IMR-90 (cell line): ENCODE results near the gene DPP8.

Experiments
- FOS ChIP-seq: fragments of 150-350 bp; IDR thresholded peaks from 2 replicates; pipeline ENCODE4 v1.6.1; 2016; ENCODE audit warnings: low read depth, low read length
- MAFK ChIP-seq: IDR thresholded peaks from 2 replicates; pipeline ENCODE4 v1.6.1; 2012; ENCODE audit warnings: low read depth, low read length, improper control_type of control experiment
- MXI1 ChIP-seq: IDR thresholded peaks from 2 replicates; pipeline ENCODE4 v1.6.1; 2012; ENCODE audit warnings: low read depth, mild to moderate bottlenecking, low read length, moderate library complexity, borderline replicate concordance
- POLR2A ChIP-seq: IDR thresholded peaks from 2 replicates; pipeline ENCODE4 v1.6.1; 2012; ENCODE audit warnings: mild to moderate bottlenecking, low read depth, low read length
- RAD21 ChIP-seq: IDR thresholded peaks from 2 replicates; pipeline ENCODE4 v1.6.1; 2012; ENCODE audit warnings: low read length, improper control_type of control experiment
- RCOR1 ChIP-seq: IDR thresholded peaks from 2 replicates; pipeline ENCODE4 v1.6.1; 2012; ENCODE audit warnings: mild to moderate bottlenecking, low read length, improper control_type of control experiment; ENCODE audit not compliant: insufficient replicate concordance
- RFX5 ChIP-seq: IDR thresholded peaks from 2 replicates; pipeline ENCODE4 v1.8.0; 2012; ENCODE audit warnings: low read depth, mild to moderate bottlenecking, low read length, moderate library complexity
- SMC3 ChIP-seq: fragments of 150-350 bp; IDR thresholded peaks from 2 replicates; pipeline ENCODE4 v1.6.1; 2016; ENCODE audit warnings: low read depth, mild to moderate bottlenecking, antibody characterized with exemption, low read length, moderate library complexity
- TF ChIP-seq, protein P1 (sequence below): conservative IDR thresholded peaks from 2 replicates; pipeline ENCODE4 v1.5.1; 2012; ENCODE audit warnings: mild to moderate bottlenecking, low read depth, low read length, improper control_type of control experiment
- TF ChIP-seq, protein P2 (sequence below): fragments of 150-350 bp; IDR thresholded peaks from 2 replicates; pipeline ENCODE4 v1.6.1; 2017; ENCODE audit warnings: mild to moderate bottlenecking, antibody characterized with exemption, low read length, low read depth
- TF ChIP-seq, protein P3 (sequence below): fragments of 150-350 bp; IDR thresholded peaks from 2 replicates; pipeline ENCODE4 v1.6.1; 2016; ENCODE audit warnings: low read depth, mild to moderate bottlenecking, low read length, moderate library complexity, borderline replicate concordance

DNA sequence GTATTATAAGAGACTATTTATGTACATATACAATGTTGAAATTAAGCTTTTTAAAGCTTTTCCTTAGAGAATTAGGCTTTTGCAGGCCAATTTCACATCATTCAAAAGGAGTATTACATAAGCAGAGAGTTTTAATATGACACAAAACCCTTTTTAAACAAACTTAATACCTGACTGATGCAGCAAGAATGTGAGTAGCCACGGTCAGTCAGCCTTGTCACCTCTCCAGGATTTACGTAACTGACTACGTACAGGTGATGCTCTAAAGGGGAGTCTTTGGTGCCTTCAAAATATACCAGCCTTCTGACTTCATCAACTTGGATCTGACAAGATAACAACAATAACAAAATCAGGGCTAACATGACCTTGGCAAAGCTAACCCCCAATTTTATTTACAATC lies 50.6 kb downstream of the DPP8 start:
- TF ChIP-seq, protein P1, sequence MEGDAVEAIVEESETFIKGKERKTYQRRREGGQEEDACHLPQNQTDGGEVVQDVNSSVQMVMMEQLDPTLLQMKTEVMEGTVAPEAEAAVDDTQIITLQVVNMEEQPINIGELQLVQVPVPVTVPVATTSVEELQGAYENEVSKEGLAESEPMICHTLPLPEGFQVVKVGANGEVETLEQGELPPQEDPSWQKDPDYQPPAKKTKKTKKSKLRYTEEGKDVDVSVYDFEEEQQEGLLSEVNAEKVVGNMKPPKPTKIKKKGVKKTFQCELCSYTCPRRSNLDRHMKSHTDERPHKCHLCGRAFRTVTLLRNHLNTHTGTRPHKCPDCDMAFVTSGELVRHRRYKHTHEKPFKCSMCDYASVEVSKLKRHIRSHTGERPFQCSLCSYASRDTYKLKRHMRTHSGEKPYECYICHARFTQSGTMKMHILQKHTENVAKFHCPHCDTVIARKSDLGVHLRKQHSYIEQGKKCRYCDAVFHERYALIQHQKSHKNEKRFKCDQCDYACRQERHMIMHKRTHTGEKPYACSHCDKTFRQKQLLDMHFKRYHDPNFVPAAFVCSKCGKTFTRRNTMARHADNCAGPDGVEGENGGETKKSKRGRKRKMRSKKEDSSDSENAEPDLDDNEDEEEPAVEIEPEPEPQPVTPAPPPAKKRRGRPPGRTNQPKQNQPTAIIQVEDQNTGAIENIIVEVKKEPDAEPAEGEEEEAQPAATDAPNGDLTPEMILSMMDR, result no peak
- no peak for TF ChIP-seq MAFK
- no peak for TF ChIP-seq FOS
- no peak for TF ChIP-seq MXI1
- TF ChIP-seq POLR2A, result no peak
- TF ChIP-seq, protein P2, sequence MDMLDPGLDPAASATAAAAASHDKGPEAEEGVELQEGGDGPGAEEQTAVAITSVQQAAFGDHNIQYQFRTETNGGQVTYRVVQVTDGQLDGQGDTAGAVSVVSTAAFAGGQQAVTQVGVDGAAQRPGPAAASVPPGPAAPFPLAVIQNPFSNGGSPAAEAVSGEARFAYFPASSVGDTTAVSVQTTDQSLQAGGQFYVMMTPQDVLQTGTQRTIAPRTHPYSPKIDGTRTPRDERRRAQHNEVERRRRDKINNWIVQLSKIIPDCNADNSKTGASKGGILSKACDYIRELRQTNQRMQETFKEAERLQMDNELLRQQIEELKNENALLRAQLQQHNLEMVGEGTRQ, result no peak
- TF ChIP-seq SMC3, result no peak
- TF ChIP-seq, protein P3, sequence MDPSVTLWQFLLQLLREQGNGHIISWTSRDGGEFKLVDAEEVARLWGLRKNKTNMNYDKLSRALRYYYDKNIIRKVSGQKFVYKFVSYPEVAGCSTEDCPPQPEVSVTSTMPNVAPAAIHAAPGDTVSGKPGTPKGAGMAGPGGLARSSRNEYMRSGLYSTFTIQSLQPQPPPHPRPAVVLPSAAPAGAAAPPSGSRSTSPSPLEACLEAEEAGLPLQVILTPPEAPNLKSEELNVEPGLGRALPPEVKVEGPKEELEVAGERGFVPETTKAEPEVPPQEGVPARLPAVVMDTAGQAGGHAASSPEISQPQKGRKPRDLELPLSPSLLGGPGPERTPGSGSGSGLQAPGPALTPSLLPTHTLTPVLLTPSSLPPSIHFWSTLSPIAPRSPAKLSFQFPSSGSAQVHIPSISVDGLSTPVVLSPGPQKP, result no peak
- TF ChIP-seq RFX5, result no peak
- TF ChIP-seq RAD21, result no peak
- TF ChIP-seq RCOR1, result no peak
